Right lobe of liver (tissue), 6 donors: ENCODE measurements around the gene ZNF771. TPM values are rescaled to one million over a fixed set of nuclear protein-coding genes. Genes with fewer than 3 reads are reported as not detected.
A peak's percentile ranks its signal among the peaks of the same experiment; 100 is the strongest.

ENCODE experiments used
- ATAC-seq, 4 donors: fragments of 200-7000 bp; cut with Tn5 transposase; one replicate each; pipeline ENCODE4 v1.9.1; 2020; ENCODE audit warnings: mild to moderate bottlenecking in 4 of 4, moderate library complexity in 4 of 4
- DNase-seq, 3 donors: peaks; one replicate each; pipeline ENCODE4 v3.0.0-alpha.2; 2020
- H3K27ac ChIP-seq, 3 donors: fragments of 200-600 bp; one replicate each; pipeline ENCODE4 v1.8.0; 2022
- H3K27me3 ChIP-seq, 2 donors: fragments of 200-600 bp; one replicate each; pipeline ENCODE4 v1.8.0; 2022
- H3K36me3 ChIP-seq, 4 donors: fragments of 200-600 bp; sonication (generic) in 1 of 4; one replicate each; pipeline versions ENCODE4 v1.5.1 to v1.8.0; 2017 to 2022; ENCODE audit warnings: control low read depth in 1 of 4
- H3K4me1 ChIP-seq, 4 donors: fragments of 200-600 bp; sonication (generic) in 1 of 4; one replicate each; pipeline versions ENCODE4 v1.5.1 to v1.8.0; 2017 to 2022; ENCODE audit warnings: control low read depth in 1 of 4
- H3K4me3 ChIP-seq, 3 donors: fragments of 200-600 bp; one replicate each; pipeline ENCODE4 v1.8.0; 2022
- H3K9me3 ChIP-seq, 4 donors: fragments of 200-600 bp; sonication (generic) in 1 of 4; one replicate each; pipeline versions ENCODE4 v1.5.1 to v1.8.0; 2017 to 2022; ENCODE audit warnings: control low read depth in 1 of 4
- CTCF ChIP-seq, 4 donors: fragments of 200-600 bp in 3 of 4; fragments of 450-650 bp in 1 of 4; IDR thresholded peaks; one replicate each; pipeline versions ENCODE4 v1.5.1 to v1.8.0; 2016 to 2022; ENCODE audit warnings: antibody characterized with exemption in 4 of 4, mild to moderate bottlenecking in 2 of 4
- POLR2A ChIP-seq: fragments of 450-650 bp; IDR thresholded peaks from one replicate; pipeline ENCODE4 v1.6.1; 2017; ENCODE audit warnings: antibody characterized with exemption, mild to moderate bottlenecking
- WGBS: methylation state at CpG from one replicate; pipeline ENCODE4 v1.1.6; 2018; ENCODE audit warnings: low coverage, low lambda C conversion rate; ENCODE audit not compliant: insufficient coverage; ENCODE audit errors: missing lambda C conversion rate; 5-methylcytosine and 5-hydroxymethylcytosine counted together
- intact Hi-C, 2 donors: fragments of 100-400 bp; cut with DNase I; formaldehyde crosslinking; loops; one replicate each; pipeline versions ENCODE4 v1.11.2 to v1.14.1; 2022
- total RNA-seq, 6 experiments: library from RNA; depleted of rRNA in 2 of 6; stranded (reverse); fragments of >200 nt in 2 of 6; fragmentation: NEBNext Ultra II Directional in 3 of 6; extraction: Animal tissue kit (Norgen Biotek cat#: 25700) in 3 of 6; gene quantifications; one replicate each; pipeline versions ENCODE4 v1.1.0 to v1.2.4, GENCODE V29; 2016 to 2023
- donor health status: DM: no; HTN: yes; CAD: no.
- donor health status: DM: no; HTN: no; CAD: no.
- donor health status: DM: no; HTN: no; CAD: no.
- donor health status: DM: no; HTN: yes; CAD: no.
- donor health status: DM: no; HTN: yes; CAD: no.

ZNF771 gene
- total RNA-seq, 6 experiments from 2014 or later: 3.9 to 11.3 (median 9.6) TPM

GRCh38 chr16:30401768-30402425 is 5.5 kb upstream of the ZNF771 start:
- Histone ChIP-seq H3K4me1 (peaks cover 0 to 26% (median 8%) of the 10 kb centered on the region in 4 donors), H3K9me3 (no peaks in the 10 kb centered on the region), H3K27me3 (no peaks in the 10 kb centered on the region), H3K27ac (peak overlapping the region in 2 of 3 donors; percentile 62 to 63), H3K36me3 (peaks cover 0 to 4% (median 0%) of the 10 kb centered on the region in 4 donors), H3K4me3 (no peak overlapping the region)
- TF ChIP-seq CTCF (IDR thresholded peaks at IDR 0.05) (no peak), POLR2A (no peak)
- intact Hi-C loops: no loop called here
- DNase-seq (no peak), ATAC-seq (peak; percentile 56 to 73 (median 62))
- WGBS: 41% methylated on average over 4 of the region's 8 CpGs

GRCh38 chr16:30406795-30407101 is 658 bp upstream of the ZNF771 start:
- 19% methylated on average over 14 of the region's 14 CpGs for WGBS
- Histone ChIP-seq H3K4me1 (peaks cover 0 to 28% (median 13%) of the 10 kb centered on the region in 4 donors), H3K9me3 (no peaks in the 10 kb centered on the region), H3K4me3 (peak overlapping the region; percentile 59 to 73 (median 70)), H3K27me3 (no peaks in the 10 kb centered on the region), H3K27ac (peak overlapping the region; percentile 63 to 81 (median 67)), H3K36me3 (no peaks in the 10 kb centered on the region)
- TF ChIP-seq POLR2A (no peak), CTCF (IDR thresholded peaks at IDR 0.05) (no peak)
- ATAC-seq (no peak), DNase-seq (no peak)
- intact Hi-C loops: no loop called here

GRCh38 chr16:30407804-30408534 is 563 bp downstream of the ZNF771 start:
- ATAC-seq (peak; percentile 5 to 36 (median 18)), DNase-seq (no peak)
- H3K9me3 ChIP-seq: no peaks in the 10 kb centered on the region
- WGBS: 15% methylated on average over 9 of the region's 19 CpGs
- no peak for TF ChIP-seq CTCF (IDR thresholded peaks at IDR 0.05)
- TF ChIP-seq POLR2A: no peak
- intact Hi-C loops: no loop called here
- H3K4me1 ChIP-seq: peaks cover 0 to 21% (median 10%) of the 10 kb centered on the region in 4 donors
- peak overlapping the region; percentile 63 to 81 (median 67) for H3K27ac ChIP-seq
- H3K27me3 ChIP-seq: no peaks in the 10 kb centered on the region
- peak overlapping the region; percentile 59 to 73 (median 70) for H3K4me3 ChIP-seq
- no peaks in the 10 kb centered on the region for H3K36me3 ChIP-seq

- no peaks in the 10 kb centered on the region for H3K9me3 ChIP-seq
- intact Hi-C loops: no loop called here
- H3K36me3 ChIP-seq: peaks cover 0 to 6% (median 0%) of the 10 kb centered on the region in 4 donors
- ATAC-seq (peak; percentile 71 to 77 (median 74)), DNase-seq (peak; percentile 92 to 93 (median 92))
- H3K4me1 ChIP-seq: peaks cover 0 to 21% (median 10%) of the 10 kb centered on the region in 4 donors
- H3K4me3 ChIP-seq: no peak overlapping the region
- H3K27me3 ChIP-seq: no peaks in the 10 kb centered on the region
- WGBS: 38% methylated on average over 11 of the region's 15 CpGs
- peak; percentile 92 to 98 (median 96) for TF ChIP-seq CTCF (IDR thresholded peaks at IDR 0.05)
- no peak for TF ChIP-seq POLR2A
- peak overlapping the region in 1 of 3 donors; percentile 45 for H3K27ac ChIP-seq
Observed at GRCh38 chr16:30409125-30410060, 2.0 kb downstream of the ZNF771 start.
